HepG2 (cell line): ENCODE data around the gene MAP3K9. TPM values are rescaled to one million over a fixed set of nuclear protein-coding genes. Genes with fewer than 3 reads are reported as not detected.

Experiments
- DMAP1 ChIP-seq: IDR thresholded peaks from 2 replicates; pipeline ENCODE4 v1.6.1; 2016
- FOSL2 ChIP-seq: sonication (generic); formaldehyde crosslinking; IDR thresholded peaks from 2 replicates; pipeline ENCODE4 v1.4.0; 2020; ENCODE audit warnings: missing genetic modification reagents
- KDM5B ChIP-seq: sonication (generic); formaldehyde crosslinking; IDR thresholded peaks from 2 replicates; pipeline ENCODE4 v1.4.0; 2020; ENCODE audit warnings: missing genetic modification reagents, mild to moderate bottlenecking, borderline replicate concordance
- MED1 ChIP-seq: sonication (generic); formaldehyde crosslinking; IDR thresholded peaks from 2 replicates; pipeline ENCODE4 v1.4.0; 2020; ENCODE audit warnings: missing genetic modification reagents
- NCOR1 ChIP-seq: fragments of 200-600 bp; sonication (generic); IDR thresholded peaks from 2 replicates; pipeline ENCODE4 v1.7.0; 2017; ENCODE audit warnings: antibody characterized with exemption, low read length, borderline replicate concordance
- NR2F2 ChIP-seq: IDR thresholded peaks from 2 replicates; pipeline ENCODE4 v1.6.1; 2012; ENCODE audit warnings: low read depth, inconsistent platforms, borderline replicate concordance
- SMAD3 ChIP-seq: sonication (generic); formaldehyde crosslinking; IDR thresholded peaks from 2 replicates; pipeline ENCODE4 v1.4.0; 2020; ENCODE audit warnings: missing genetic modification reagents
- SMC3 ChIP-seq: IDR thresholded peaks from 2 replicates; pipeline ENCODE4 v1.6.1; 2011; ENCODE audit warnings: low read length, improper control_type of control experiment
- SOX6 ChIP-seq, 2 experiments: fragments of 450-650 bp in 1 of 2; sonication (generic) in 1 of 2; formaldehyde crosslinking in 1 of 2; IDR thresholded peaks; 2 replicates each; pipeline versions ENCODE4 v1.4.0 to v1.6.1; 2017 to 2020; ENCODE audit warnings: antibody characterized with exemption in 1 of 2, mild to moderate bottlenecking in 1 of 2, missing genetic modification reagents in 1 of 2
- ZBTB42 ChIP-seq: sonication (generic); formaldehyde crosslinking; IDR thresholded peaks from 2 replicates; pipeline ENCODE4 v1.5.0; 2020; ENCODE audit warnings: mild to moderate bottlenecking, missing genetic modification reagents
- ZNF232 ChIP-seq: sonication (generic); formaldehyde crosslinking; IDR thresholded peaks from 2 replicates; pipeline ENCODE4 v1.4.0; 2020; ENCODE audit warnings: missing genetic modification reagents, borderline replicate concordance
- ZNF264 ChIP-seq: sonication (generic); formaldehyde crosslinking; IDR thresholded peaks from 2 replicates; pipeline ENCODE4 v1.4.0; 2020; ENCODE audit warnings: missing genetic modification reagents
- ZNF34 ChIP-seq: sonication (generic); formaldehyde crosslinking; IDR thresholded peaks from 2 replicates; pipeline ENCODE4 v1.4.0; 2020; ENCODE audit warnings: mild to moderate bottlenecking, missing genetic modification reagents, borderline replicate concordance
- ZNF572 ChIP-seq: sonication (generic); formaldehyde crosslinking; IDR thresholded peaks from 2 replicates; pipeline ENCODE4 v1.5.1; 2020; ENCODE audit warnings: mild to moderate bottlenecking, missing genetic modification reagents
- polyA plus RNA-seq, 8 experiments: library from polyadenylated mRNA; depleted of rRNA in 3 of 8; stranded (reverse) in 7 of 8; unstranded in 1 of 8; fragments of >200 nt; fragmentation: Illumina TruSeq in 4 of 8; extraction: Trizol in 4 of 8; gene quantifications; 2 replicates each; pipeline versions ENCODE4 v1.2.1 to v1.2.3, GENCODE V29; 2011 to 2016; ENCODE audit warnings: low read depth in 4 of 8, missing spikeins in 1 of 8, mixed read lengths in 1 of 8; ENCODE audit not compliant: insufficient read depth in 1 of 8
- total RNA-seq, 5 experiments: library from RNA; depleted of rRNA; stranded (reverse); fragments of >200 nt; fragmentation: Illumina TruSeq; extraction: Trizol; gene quantifications; 2 replicates each; pipeline ENCODE4 v1.2.3, GENCODE V29; 2016; ENCODE audit warnings: low read depth in 1 of 5
- TF ChIP-seq, protein P1 (sequence below): sonication (generic); formaldehyde crosslinking; IDR thresholded peaks from 2 replicates; pipeline ENCODE4 v1.9.0; 2021; ENCODE audit warnings: missing genetic modification reagents, mild to moderate bottlenecking, borderline replicate concordance
- TF ChIP-seq, protein P2 (sequence below): sonication (generic); formaldehyde crosslinking; conservative IDR thresholded peaks from 2 replicates; pipeline ENCODE4 v1.5.0; 2020; ENCODE audit warnings: missing genetic modification reagents
- TF ChIP-seq, protein P3 (sequence below): IDR thresholded peaks from 2 replicates; pipeline ENCODE4 v1.6.1; 2018; ENCODE audit warnings: missing genetic modification reagents
- TF ChIP-seq, protein P4 (sequence below): sonication (generic); formaldehyde crosslinking; IDR thresholded peaks from 2 replicates; pipeline ENCODE4 v1.4.0; 2020; ENCODE audit warnings: missing genetic modification reagents
- TF ChIP-seq, protein P5 (sequence below), 2 experiments: sonication (generic) in 1 of 2; formaldehyde crosslinking in 1 of 2; IDR thresholded peaks; 2 replicates each; pipeline versions ENCODE4 v1.5.1 to v1.6.1; 2011 to 2020; ENCODE audit warnings: borderline replicate concordance in 1 of 2, low read depth in 1 of 2, low read length in 1 of 2, mild to moderate bottlenecking in 1 of 2, missing genetic modification reagents in 1 of 2, moderate library complexity in 1 of 2

The MAP3K9 gene
- total and polyA plus RNA-seq, 2 of the 13 experiments (the other 11 are each of a cell fraction or from before 2014, with no cell fraction given): 4.3 to 4.5 TPM

DNA sequence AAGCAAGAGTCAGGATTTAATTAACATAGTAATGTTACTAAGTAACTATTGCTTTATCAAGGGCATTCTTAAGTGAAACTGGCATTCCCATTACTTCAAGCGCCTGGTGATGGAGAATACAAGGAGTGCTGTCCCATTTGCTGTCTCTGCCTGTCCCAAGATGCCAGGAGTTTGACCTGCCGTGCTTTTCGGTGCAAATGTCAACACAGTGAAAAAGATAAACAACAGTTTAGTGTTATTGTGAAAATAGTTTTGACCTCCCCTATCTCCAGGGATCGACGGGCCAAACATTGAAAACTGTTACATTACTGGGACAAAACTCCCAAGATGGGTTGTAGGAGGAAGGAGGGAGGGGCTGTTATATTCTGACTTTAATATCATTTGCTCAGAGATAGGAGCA, 92.8 kb downstream of the MAP3K9 start (continued):
- TF ChIP-seq ZNF572 (CRISPR knock-in tag) (no peak), ZNF264 (CRISPR knock-in tag) (no peak), ZNF34 (no peak), MED1 (CRISPR knock-in tag) (no peak), ZNF232 (CRISPR knock-in tag) (no peak), ZBTB42 (CRISPR knock-in tag) (no peak), KDM5B (no peak), SOX6 (IDR thresholded peaks at IDR 0.05) (no peak), SOX6 (CRISPR knock-in tag; IDR thresholded peaks at IDR 0.05) (peak; percentile 39; the same call in 1 of the 2 replicates), NCOR1 (no peak), DMAP1 (CRISPR knock-in tag) (no peak), SMC3 (no peak), FOSL2 (0 out of 2 replicates have a peak, but pooled peaks have one; percentile 12), SMAD3 (CRISPR knock-in tag) (no peak), NR2F2 (0 out of 2 replicates have a peak, but pooled peaks have one; percentile 39)
- TF ChIP-seq, protein P1, sequence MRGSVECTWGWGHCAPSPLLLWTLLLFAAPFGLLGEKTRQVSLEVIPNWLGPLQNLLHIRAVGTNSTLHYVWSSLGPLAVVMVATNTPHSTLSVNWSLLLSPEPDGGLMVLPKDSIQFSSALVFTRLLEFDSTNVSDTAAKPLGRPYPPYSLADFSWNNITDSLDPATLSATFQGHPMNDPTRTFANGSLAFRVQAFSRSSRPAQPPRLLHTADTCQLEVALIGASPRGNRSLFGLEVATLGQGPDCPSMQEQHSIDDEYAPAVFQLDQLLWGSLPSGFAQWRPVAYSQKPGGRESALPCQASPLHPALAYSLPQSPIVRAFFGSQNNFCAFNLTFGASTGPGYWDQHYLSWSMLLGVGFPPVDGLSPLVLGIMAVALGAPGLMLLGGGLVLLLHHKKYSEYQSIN (CRISPR knock-in tag): no peak
- TF ChIP-seq, protein P2, sequence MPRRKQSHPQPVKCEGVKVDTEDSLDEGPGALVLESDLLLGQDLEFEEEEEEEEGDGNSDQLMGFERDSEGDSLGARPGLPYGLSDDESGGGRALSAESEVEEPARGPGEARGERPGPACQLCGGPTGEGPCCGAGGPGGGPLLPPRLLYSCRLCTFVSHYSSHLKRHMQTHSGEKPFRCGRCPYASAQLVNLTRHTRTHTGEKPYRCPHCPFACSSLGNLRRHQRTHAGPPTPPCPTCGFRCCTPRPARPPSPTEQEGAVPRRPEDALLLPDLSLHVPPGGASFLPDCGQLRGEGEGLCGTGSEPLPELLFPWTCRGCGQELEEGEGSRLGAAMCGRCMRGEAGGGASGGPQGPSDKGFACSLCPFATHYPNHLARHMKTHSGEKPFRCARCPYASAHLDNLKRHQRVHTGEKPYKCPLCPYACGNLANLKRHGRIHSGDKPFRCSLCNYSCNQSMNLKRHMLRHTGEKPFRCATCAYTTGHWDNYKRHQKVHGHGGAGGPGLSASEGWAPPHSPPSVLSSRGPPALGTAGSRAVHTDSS: no peak
- TF ChIP-seq, protein P3, sequence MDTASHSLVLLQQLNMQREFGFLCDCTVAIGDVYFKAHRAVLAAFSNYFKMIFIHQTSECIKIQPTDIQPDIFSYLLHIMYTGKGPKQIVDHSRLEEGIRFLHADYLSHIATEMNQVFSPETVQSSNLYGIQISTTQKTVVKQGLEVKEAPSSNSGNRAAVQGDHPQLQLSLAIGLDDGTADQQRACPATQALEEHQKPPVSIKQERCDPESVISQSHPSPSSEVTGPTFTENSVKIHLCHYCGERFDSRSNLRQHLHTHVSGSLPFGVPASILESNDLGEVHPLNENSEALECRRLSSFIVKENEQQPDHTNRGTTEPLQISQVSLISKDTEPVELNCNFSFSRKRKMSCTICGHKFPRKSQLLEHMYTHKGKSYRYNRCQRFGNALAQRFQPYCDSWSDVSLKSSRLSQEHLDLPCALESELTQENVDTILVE (CRISPR knock-in tag): no peak
- TF ChIP-seq, protein P4, sequence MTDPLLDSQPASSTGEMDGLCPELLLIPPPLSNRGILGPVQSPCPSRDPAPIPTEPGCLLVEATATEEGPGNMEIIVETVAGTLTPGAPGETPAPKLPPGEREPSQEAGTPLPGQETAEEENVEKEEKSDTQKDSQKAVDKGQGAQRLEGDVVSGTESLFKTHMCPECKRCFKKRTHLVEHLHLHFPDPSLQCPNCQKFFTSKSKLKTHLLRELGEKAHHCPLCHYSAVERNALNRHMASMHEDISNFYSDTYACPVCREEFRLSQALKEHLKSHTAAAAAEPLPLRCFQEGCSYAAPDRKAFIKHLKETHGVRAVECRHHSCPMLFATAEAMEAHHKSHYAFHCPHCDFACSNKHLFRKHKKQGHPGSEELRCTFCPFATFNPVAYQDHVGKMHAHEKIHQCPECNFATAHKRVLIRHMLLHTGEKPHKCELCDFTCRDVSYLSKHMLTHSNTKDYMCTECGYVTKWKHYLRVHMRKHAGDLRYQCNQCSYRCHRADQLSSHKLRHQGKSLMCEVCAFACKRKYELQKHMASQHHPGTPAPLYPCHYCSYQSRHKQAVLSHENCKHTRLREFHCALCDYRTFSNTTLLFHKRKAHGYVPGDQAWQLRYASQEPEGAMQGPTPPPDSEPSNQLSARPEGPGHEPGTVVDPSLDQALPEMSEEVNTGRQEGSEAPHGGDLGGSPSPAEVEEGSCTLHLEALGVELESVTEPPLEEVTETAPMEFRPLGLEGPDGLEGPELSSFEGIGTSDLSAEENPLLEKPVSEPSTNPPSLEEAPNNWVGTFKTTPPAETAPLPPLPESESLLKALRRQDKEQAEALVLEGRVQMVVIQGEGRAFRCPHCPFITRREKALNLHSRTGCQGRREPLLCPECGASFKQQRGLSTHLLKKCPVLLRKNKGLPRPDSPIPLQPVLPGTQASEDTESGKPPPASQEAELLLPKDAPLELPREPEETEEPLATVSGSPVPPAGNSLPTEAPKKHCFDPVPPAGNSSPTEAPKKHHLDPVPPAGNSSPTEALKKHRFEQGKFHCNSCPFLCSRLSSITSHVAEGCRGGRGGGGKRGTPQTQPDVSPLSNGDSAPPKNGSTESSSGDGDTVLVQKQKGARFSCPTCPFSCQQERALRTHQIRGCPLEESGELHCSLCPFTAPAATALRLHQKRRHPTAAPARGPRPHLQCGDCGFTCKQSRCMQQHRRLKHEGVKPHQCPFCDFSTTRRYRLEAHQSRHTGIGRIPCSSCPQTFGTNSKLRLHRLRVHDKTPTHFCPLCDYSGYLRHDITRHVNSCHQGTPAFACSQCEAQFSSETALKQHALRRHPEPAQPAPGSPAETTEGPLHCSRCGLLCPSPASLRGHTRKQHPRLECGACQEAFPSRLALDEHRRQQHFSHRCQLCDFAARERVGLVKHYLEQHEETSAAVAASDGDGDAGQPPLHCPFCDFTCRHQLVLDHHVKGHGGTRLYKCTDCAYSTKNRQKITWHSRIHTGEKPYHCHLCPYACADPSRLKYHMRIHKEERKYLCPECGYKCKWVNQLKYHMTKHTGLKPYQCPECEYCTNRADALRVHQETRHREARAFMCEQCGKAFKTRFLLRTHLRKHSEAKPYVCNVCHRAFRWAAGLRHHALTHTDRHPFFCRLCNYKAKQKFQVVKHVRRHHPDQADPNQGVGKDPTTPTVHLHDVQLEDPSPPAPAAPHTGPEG (CRISPR knock-in tag): no peak
- TF ChIP-seq, protein P5, sequence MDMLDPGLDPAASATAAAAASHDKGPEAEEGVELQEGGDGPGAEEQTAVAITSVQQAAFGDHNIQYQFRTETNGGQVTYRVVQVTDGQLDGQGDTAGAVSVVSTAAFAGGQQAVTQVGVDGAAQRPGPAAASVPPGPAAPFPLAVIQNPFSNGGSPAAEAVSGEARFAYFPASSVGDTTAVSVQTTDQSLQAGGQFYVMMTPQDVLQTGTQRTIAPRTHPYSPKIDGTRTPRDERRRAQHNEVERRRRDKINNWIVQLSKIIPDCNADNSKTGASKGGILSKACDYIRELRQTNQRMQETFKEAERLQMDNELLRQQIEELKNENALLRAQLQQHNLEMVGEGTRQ (IDR thresholded peaks at IDR 0.05; ENCODE audit: low read depth, low read length): no peak
- TF ChIP-seq, protein P5 (CRISPR knock-in tag; IDR thresholded peaks at IDR 0.05; ENCODE audit: borderline replicate concordance): no peak
